HCT116 (cell line): ENCODE results near the gene IL18R1.

Source experiments
- POLR2A ChIP-seq: IDR thresholded peaks from 2 replicates; pipeline ENCODE4 v1.7.0; 2011; ENCODE audit warnings: borderline replicate concordance; ENCODE audit not compliant: insufficient read depth, insufficient read length; ENCODE audit errors: extremely low read depth
- ZNF274 ChIP-seq: fragments of 200-500 bp; sonication (Bioruptor generic); IDR thresholded peaks from 2 replicates; pipeline ENCODE4 v1.6.1; 2014; ENCODE audit warnings: mild to moderate bottlenecking, low read depth, low read length, inconsistent platforms
- TF ChIP-seq, protein P1 (sequence below), 3 experiments: fragments of 200-600 bp in 1 of 3; sonication (generic) in 1 of 3; IDR thresholded peaks in 2 of 3; conservative IDR thresholded peaks in 1 of 3; 2 replicates each; pipeline ENCODE4 v1.5.1; 2012 to 2017; ENCODE audit warnings: low read depth in 2 of 3, low read length in 2 of 3, antibody characterized with exemption in 1 of 3, borderline replicate concordance in 1 of 3, control low read depth in 1 of 3, mild to moderate bottlenecking in 1 of 3, mixed read lengths in 1 of 3, mixed run types in 1 of 3, moderate library complexity in 1 of 3; ENCODE audit not compliant: insufficient read depth in 1 of 3

DNA sequence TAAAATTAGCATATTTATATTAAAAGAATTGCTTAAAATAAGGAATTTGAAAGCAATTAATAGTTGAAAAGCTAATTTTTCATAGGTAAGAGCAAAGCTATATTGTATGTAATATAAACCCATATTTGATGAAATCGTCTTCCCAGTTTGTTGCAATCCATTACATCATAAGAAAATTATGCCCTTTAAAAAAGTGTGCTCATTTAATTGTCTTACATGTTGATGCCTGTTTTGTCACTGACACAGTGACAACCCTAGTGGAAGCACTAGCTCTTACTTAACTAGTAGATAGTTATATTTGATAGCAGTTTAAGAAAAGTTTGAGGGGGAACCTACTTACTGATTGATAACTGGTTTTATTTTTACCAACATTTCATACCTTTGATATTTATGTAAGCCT is 37.3 kb downstream of the IL18R1 start:
- TF ChIP-seq, protein P1, sequence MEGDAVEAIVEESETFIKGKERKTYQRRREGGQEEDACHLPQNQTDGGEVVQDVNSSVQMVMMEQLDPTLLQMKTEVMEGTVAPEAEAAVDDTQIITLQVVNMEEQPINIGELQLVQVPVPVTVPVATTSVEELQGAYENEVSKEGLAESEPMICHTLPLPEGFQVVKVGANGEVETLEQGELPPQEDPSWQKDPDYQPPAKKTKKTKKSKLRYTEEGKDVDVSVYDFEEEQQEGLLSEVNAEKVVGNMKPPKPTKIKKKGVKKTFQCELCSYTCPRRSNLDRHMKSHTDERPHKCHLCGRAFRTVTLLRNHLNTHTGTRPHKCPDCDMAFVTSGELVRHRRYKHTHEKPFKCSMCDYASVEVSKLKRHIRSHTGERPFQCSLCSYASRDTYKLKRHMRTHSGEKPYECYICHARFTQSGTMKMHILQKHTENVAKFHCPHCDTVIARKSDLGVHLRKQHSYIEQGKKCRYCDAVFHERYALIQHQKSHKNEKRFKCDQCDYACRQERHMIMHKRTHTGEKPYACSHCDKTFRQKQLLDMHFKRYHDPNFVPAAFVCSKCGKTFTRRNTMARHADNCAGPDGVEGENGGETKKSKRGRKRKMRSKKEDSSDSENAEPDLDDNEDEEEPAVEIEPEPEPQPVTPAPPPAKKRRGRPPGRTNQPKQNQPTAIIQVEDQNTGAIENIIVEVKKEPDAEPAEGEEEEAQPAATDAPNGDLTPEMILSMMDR (IDR thresholded peaks at IDR 0.05 in 2 of 3, conservative IDR thresholded peaks at IDR 0.05 in 1 of 3; ENCODE audit: borderline replicate concordance in 1 of 3, insufficient read depth in 1 of 3, low read depth in 2 of 3, low read length in 2 of 3), result no peak
- TF ChIP-seq POLR2A, result no peak
- no peak for TF ChIP-seq ZNF274
